ENCODE measurements around the gene ATXN7L1. TPM values are rescaled to one million over a fixed set of nuclear protein-coding genes. Genes with fewer than 3 reads are reported as not detected.

The ATXN7L1 gene
- total RNA-seq, 1 donor from 2014 or later = 16.2 TPM

GRCh38 chr7:105909742-105910141, 33.3 kb upstream of the ATXN7L1 start:
- Histone ChIP-seq H3K27me3 (no peaks in the 10 kb centered on the region), H3K36me3 (no peaks in the 10 kb centered on the region), H3K9me3 (no peaks in the 10 kb centered on the region), H3K4me1 (no peaks in the 10 kb centered on the region), H3K4me3 (no peak overlapping the region), H3K27ac (no peak overlapping the region)
- no peak for TF ChIP-seq POLR2AphosphoS5 (IDR thresholded peaks at IDR 0.05; ENCODE audit: insufficient read depth in 1 of 2, low read depth in 1 of 2)
- no peak for TF ChIP-seq POLR2A (IDR thresholded peaks at IDR 0.05)
- no peak for TF ChIP-seq CTCF (IDR thresholded peaks at IDR 0.05)
- intact Hi-C loops (cut with DNase I) = no loop called here
- no peak for DNase-seq (ENCODE audit: extremely low spot score in 2 of 2)

DNA sequence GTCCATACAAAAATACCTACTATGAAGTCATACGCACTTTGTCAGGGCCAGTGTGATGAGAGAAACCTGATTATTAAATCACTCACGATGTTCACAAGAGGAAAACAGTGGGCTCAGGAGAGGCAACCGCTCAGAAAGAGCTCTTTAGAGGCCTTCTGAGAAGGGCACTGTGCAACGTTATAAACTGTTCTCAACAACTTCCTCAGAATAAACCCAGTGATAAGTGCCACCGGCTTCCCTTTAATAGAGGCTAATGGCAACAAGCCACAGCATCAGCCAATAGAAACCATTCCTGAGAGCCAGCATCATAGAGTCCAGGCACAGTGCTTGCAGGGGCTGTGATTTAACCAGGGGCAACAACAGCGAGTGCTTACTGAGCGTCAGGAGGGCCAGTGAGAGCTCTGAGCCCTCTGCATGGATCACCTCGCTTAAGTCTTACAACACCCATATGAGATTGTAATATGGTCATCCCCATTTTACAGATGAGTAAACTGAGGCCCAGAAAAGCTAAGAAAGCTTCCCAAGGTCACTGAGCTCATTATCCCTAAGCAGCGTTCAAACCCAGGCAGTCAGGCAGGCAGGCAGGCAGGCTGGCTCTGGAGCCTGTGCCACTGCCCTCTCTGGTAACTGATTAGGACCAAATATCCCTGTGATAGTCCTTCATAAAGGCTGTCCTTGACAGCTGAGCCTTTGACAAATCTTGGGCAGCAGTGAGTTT, 30.9 kb upstream of the ATXN7L1 start:
- Histone ChIP-seq H3K4me1 (no peaks in the 10 kb centered on the region), H3K4me3 (no peak overlapping the region), H3K9me3 (no peaks in the 10 kb centered on the region), H3K36me3 (no peaks in the 10 kb centered on the region), H3K27me3 (no peaks in the 10 kb centered on the region), H3K27ac (no peak overlapping the region)
- TF ChIP-seq POLR2A (IDR thresholded peaks at IDR 0.05) (no peak), CTCF (IDR thresholded peaks at IDR 0.05) (no peak), POLR2AphosphoS5 (IDR thresholded peaks at IDR 0.05; ENCODE audit: insufficient read depth in 1 of 2, low read depth in 1 of 2) (no peak)
- no peak for DNase-seq (ENCODE audit: extremely low spot score in 2 of 2)
- intact Hi-C loops (cut with DNase I) = no loop called here

DNA sequence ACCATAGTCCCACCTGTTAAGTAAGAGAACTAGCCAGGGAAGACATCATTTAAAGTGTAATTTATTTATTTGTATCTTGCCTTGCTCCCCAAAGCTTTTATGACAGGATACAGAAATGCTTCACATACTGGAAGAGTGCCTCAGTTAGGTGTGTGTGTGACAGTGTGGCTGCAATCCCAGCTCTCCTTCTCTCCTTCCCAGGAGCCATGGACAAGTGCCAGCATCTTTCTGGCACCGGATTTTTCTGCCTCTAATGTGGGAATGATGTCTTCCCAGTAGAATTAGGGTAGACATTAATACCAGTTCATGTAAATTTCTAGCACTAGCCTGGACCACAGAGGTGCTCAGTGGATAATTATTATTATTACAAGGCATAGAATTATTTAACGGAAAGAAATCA, 30.3 kb upstream of the ATXN7L1 start:
- no peak for DNase-seq (ENCODE audit: extremely low spot score in 2 of 2)

GRCh38 chr7:105905910-105906568, 29.6 kb upstream of the ATXN7L1 start:
- H3K27ac ChIP-seq = no peak overlapping the region

More for the DNA sequence above, 30.3 kb upstream of the ATXN7L1 start:
- no peaks in the 10 kb centered on the region for H3K27me3 ChIP-seq
- no peaks in the 10 kb centered on the region for H3K36me3 ChIP-seq
- no peak for TF ChIP-seq CTCF (IDR thresholded peaks at IDR 0.05)
- H3K4me3 ChIP-seq = no peak overlapping the region
- no peaks in the 10 kb centered on the region for H3K4me1 ChIP-seq
- intact Hi-C loops (cut with DNase I) = no loop called here
- H3K9me3 ChIP-seq = no peaks in the 10 kb centered on the region
- no peak overlapping the region for H3K27ac ChIP-seq

More at GRCh38 chr7:105905910-105906568, 29.6 kb upstream of the ATXN7L1 start:
- H3K4me1 ChIP-seq = no peaks in the 10 kb centered on the region
- no peak for DNase-seq (ENCODE audit: extremely low spot score in 2 of 2)
- TF ChIP-seq CTCF (IDR thresholded peaks at IDR 0.05) = no peak
- no peaks in the 10 kb centered on the region for H3K27me3 ChIP-seq
- H3K4me3 ChIP-seq = no peak overlapping the region
- no peaks in the 10 kb centered on the region for H3K36me3 ChIP-seq
- intact Hi-C loops (cut with DNase I) = no loop called here
- no peaks in the 10 kb centered on the region for H3K9me3 ChIP-seq
